HL-60 (cell line): ENCODE measurements around the gene KRT25.

ENCODE experiments used
- DNase-seq, 2 experiments: peaks; one replicate each; pipeline ENCODE4 v3.0.0-alpha.2; 2010 to 2020; ENCODE audit warnings: low read depth in 1 of 2, low spot score in 1 of 2
- H3K27ac ChIP-seq: fragments of 250-450 bp; sonication (Bioruptor Pico); replicated peaks from 2 replicates; pipeline ENCODE4 v1.5.1; 2020; ENCODE audit warnings: mild to moderate bottlenecking, moderate library complexity
- H3K27me3 ChIP-seq: fragments of 250-450 bp; sonication (Bioruptor Pico); 2 replicates; pipeline ENCODE4 v1.5.1; 2021; ENCODE audit warnings: mild to moderate bottlenecking, moderate library complexity; ENCODE audit not compliant: insufficient read depth, poor library complexity, severe bottlenecking
- H3K4me3 ChIP-seq: replicated peaks from 2 replicates; pipeline ENCODE4 v1.5.1; 2011; ENCODE audit warnings: mild to moderate bottlenecking, control low read depth, low read length; ENCODE audit not compliant: insufficient read depth
- GABPA ChIP-seq: IDR thresholded peaks from 2 replicates; pipeline ENCODE4 v1.6.1; 2012; ENCODE audit warnings: low read depth
- POLR2AphosphoS5 ChIP-seq: IDR thresholded peaks from 2 replicates; pipeline ENCODE4 v1.6.1; 2012; ENCODE audit warnings: low read depth
- SPI1 ChIP-seq: IDR thresholded peaks from 2 replicates; pipeline ENCODE4 v1.6.1; 2012; ENCODE audit warnings: low read depth, mild to moderate bottlenecking, borderline replicate concordance
- TF ChIP-seq, protein P1 (sequence below): IDR thresholded peaks from 2 replicates; pipeline ENCODE4 v1.6.1; 2012; ENCODE audit warnings: low read depth; ENCODE audit not compliant: insufficient replicate concordance
- TF ChIP-seq, protein P2 (sequence below): IDR thresholded peaks from one replicate; pipeline ENCODE4 v1.5.1; 2011; ENCODE audit warnings: low read length, control low read depth, inconsistent platforms; ENCODE audit not compliant: insufficient read depth

KRT25 gene

DNA sequence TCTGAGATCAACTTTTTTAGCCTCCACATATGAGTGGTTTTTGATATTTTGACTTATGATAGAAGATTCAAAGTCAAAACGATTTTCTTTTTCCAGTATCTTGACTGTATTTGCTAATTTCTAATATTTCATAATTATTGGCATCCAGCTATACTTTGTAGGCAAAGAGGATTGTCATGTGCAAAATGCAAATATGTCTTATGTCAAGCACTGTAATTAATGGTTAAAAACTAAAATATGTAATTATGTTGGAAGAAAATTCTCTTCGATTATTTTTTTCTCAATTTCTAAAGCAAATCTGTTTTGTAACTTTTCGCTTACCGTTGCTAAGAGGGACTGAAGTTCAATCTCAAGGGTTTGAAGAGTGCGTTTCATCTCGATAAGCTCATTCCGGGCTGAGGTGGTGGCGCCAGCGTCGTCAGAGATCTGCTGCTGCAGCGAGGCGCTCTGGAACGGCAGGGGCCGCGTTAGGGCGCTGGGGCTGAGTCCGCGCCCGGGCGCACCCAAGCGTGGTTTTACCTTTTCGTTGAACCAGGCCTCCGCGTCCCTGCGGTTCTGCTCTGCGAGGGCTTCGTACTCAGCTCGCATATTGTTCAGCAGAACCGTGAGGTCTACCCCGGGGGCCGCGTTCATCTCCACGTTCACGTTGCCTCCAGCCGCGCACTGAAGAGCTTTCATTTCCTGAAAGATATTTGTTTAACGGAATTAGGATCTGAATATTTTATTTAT, 24.2 kb upstream of the KRT25 start:
- H3K4me3 ChIP-seq = no peak overlapping the region
- H3K27me3 ChIP-seq = peaks cover 10% of the 10 kb centered on the region
- no peak overlapping the region for H3K27ac ChIP-seq
- no peak for DNase-seq
- no peak for TF ChIP-seq GABPA
- TF ChIP-seq SPI1 = no peak
- no peak for TF ChIP-seq POLR2AphosphoS5
- TF ChIP-seq, protein P1, sequence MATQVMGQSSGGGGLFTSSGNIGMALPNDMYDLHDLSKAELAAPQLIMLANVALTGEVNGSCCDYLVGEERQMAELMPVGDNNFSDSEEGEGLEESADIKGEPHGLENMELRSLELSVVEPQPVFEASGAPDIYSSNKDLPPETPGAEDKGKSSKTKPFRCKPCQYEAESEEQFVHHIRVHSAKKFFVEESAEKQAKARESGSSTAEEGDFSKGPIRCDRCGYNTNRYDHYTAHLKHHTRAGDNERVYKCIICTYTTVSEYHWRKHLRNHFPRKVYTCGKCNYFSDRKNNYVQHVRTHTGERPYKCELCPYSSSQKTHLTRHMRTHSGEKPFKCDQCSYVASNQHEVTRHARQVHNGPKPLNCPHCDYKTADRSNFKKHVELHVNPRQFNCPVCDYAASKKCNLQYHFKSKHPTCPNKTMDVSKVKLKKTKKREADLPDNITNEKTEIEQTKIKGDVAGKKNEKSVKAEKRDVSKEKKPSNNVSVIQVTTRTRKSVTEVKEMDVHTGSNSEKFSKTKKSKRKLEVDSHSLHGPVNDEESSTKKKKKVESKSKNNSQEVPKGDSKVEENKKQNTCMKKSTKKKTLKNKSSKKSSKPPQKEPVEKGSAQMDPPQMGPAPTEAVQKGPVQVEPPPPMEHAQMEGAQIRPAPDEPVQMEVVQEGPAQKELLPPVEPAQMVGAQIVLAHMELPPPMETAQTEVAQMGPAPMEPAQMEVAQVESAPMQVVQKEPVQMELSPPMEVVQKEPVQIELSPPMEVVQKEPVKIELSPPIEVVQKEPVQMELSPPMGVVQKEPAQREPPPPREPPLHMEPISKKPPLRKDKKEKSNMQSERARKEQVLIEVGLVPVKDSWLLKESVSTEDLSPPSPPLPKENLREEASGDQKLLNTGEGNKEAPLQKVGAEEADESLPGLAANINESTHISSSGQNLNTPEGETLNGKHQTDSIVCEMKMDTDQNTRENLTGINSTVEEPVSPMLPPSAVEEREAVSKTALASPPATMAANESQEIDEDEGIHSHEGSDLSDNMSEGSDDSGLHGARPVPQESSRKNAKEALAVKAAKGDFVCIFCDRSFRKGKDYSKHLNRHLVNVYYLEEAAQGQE = no peak
- TF ChIP-seq, protein P2, sequence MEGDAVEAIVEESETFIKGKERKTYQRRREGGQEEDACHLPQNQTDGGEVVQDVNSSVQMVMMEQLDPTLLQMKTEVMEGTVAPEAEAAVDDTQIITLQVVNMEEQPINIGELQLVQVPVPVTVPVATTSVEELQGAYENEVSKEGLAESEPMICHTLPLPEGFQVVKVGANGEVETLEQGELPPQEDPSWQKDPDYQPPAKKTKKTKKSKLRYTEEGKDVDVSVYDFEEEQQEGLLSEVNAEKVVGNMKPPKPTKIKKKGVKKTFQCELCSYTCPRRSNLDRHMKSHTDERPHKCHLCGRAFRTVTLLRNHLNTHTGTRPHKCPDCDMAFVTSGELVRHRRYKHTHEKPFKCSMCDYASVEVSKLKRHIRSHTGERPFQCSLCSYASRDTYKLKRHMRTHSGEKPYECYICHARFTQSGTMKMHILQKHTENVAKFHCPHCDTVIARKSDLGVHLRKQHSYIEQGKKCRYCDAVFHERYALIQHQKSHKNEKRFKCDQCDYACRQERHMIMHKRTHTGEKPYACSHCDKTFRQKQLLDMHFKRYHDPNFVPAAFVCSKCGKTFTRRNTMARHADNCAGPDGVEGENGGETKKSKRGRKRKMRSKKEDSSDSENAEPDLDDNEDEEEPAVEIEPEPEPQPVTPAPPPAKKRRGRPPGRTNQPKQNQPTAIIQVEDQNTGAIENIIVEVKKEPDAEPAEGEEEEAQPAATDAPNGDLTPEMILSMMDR = no peak

DNA sequence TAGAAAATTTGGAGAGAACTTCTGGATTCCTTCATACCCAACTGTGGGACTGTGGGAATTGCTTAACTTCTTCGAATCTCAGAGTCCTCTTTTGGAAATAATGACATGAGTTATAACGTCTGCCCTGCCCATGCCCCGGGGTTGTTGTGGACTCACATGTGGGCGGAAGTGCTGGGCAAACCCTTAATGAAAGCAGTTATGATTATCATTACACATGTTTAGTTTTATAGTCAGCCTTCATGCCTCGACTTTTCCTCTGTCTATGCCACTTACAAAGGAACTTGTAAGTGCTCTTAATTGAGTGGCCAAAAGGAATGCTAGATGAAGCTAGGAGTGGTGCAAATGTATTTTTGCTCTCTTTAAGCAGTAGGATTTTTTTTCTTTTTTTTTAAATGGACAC, 23.3 kb upstream of the KRT25 start:
- peaks cover 12% of the 10 kb centered on the region for H3K27me3 ChIP-seq

DNA sequence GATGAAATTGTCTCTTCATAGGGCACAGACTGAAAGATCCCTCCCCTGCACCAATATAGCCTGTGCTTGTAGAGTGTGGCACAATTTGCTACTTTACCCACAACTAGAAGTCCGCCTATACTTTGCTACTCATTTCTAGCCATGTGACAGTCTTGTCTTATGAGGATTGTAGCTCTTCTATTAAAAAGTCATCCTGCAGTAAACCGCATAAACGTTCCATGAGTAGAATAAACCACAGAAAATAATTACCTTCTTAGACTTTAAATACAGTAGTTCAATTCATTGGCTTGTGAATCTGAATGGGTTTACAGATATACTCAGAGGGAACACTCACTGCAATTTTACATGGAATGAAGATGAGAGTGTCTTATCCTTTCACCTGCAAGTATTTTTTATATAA, 22.8 kb upstream of the KRT25 start:
- DNase-seq = no peak
- Histone ChIP-seq H3K27ac (no peak overlapping the region), H3K4me3 (no peak overlapping the region), H3K27me3 (peaks cover 11% of the 10 kb centered on the region)
- TF ChIP-seq GABPA (no peak), POLR2AphosphoS5 (no peak), SPI1 (no peak)
- TF ChIP-seq, protein P2 = no peak
- TF ChIP-seq, protein P1 = no peak

More for the DNA sequence above, 23.3 kb upstream of the KRT25 start:
- Histone ChIP-seq H3K4me3 (no peak overlapping the region), H3K27ac (no peak overlapping the region)
- DNase-seq = no peak
- TF ChIP-seq POLR2AphosphoS5 (no peak), SPI1 (no peak), GABPA (no peak)
- TF ChIP-seq, protein P2 = no peak
- TF ChIP-seq, protein P1 = no peak
